Measurements from ENCODE around the gene CD36. TPM values are rescaled to one million over a fixed set of nuclear protein-coding genes. Genes with fewer than 3 reads are reported as not detected.

Gene CD36
- total RNA-seq = 100 to 1,000 TPM; 114 to 138 TPM
- polyA plus RNA-seq = 10 to 100 TPM in 1 of 2 donors, 1 to 10 TPM in 1; 4.4 to 12.8 TPM
- long read RNA-seq, donor 1, transcript CD36-202 (14 exons, 1,942 nt) = major isoform, 80 of 172 reads
- long read RNA-seq, donor 1, transcript CD36-214 (15 exons, 2,298 nt) = minor isoform, 48 of 172 reads
- long read RNA-seq, donor 1, partial matches to known transcripts = 20 of 172 reads
- long read RNA-seq, donor 1, other reads (novel, unspliced or antisense) = 23 of 172 reads
- long read RNA-seq, donor 2, transcript CD36-214 (15 exons, 2,298 nt) = major isoform, 15 of 52 reads
- long read RNA-seq, donor 2, transcript CD36-202 (14 exons, 1,942 nt) = minor isoform, 6 of 52 reads
- long read RNA-seq, donor 2, partial matches to known transcripts = 8 of 52 reads
- long read RNA-seq, donor 2, other reads (novel, unspliced or antisense) = 23 of 52 reads

- H3K9me3 ChIP-seq (ENCODE audit: control insufficient read depth, low read length) = no peaks in the 10 kb centered on the region
- H3K4me3 ChIP-seq (ENCODE audit: low read length in 2 of 2) = no peak within 1 kb of the TSS
- intact Hi-C loops (cut with DNase I) = no loop called here
- DNase-seq (no peak), ATAC-seq (ENCODE audit: low FRiP score) (peak; percentile 46)
- no peaks in the 10 kb centered on the region for H3K27me3 ChIP-seq (ENCODE audit: control insufficient read depth in 1 of 2, insufficient read depth in 2 of 2, low read length in 1 of 2)
- 95 to 96% methylated on average over 4 of the region's 4 CpGs for WGBS, 2 donors
- no peaks in the 10 kb centered on the region for H3K36me3 ChIP-seq (ENCODE audit: control insufficient read depth in 1 of 2, insufficient read depth in 2 of 2, low read length in 1 of 2)
- no peaks in the 10 kb centered on the region for H3K4me1 ChIP-seq (ENCODE audit: control insufficient read depth in 1 of 2, insufficient read depth in 2 of 2, low read length in 2 of 2)
- H3K27ac ChIP-seq (ENCODE audit: low read depth in 1 of 2, low read length in 2 of 2) = no peak within 1 kb of the TSS
Observed at GRCh38 chr7:80637911-80638765, at the start of gene CD36. TSS of gene CD36 (plus strand) at chr7:80638642. CDS start at chr7:80646741, 8,099 bp downstream.

GRCh38 chr7:80589631-80590030, 48.8 kb upstream of the CD36 start:
- no peak for DNase-seq

GRCh38 chr7:80591654-80592053, 46.8 kb upstream of the CD36 start:
- Histone ChIP-seq H3K27ac (ENCODE audit: low read depth in 1 of 2, low read length in 2 of 2) (no peak overlapping the region), H3K4me3 (ENCODE audit: low read length in 2 of 2) (no peak overlapping the region), H3K36me3 (ENCODE audit: control insufficient read depth in 1 of 2, insufficient read depth in 2 of 2, low read length in 1 of 2) (no peaks in the 10 kb centered on the region), H3K4me1 (ENCODE audit: control insufficient read depth in 1 of 2, insufficient read depth in 2 of 2, low read length in 2 of 2) (no peaks in the 10 kb centered on the region), H3K27me3 (ENCODE audit: control insufficient read depth in 1 of 2, insufficient read depth in 2 of 2, low read length in 1 of 2) (no peaks in the 10 kb centered on the region), H3K9me3 (ENCODE audit: control insufficient read depth, low read length) (no peaks in the 10 kb centered on the region)
- DNase-seq = no peak
- ATAC-seq (ENCODE audit: low FRiP score) = no peak
- 49 to 73% methylated on average over 1 of the region's 1 CpG for whole genome bisulfite sequencing, 2 donors
- intact Hi-C loops (cut with DNase I) = no loop called here

More at GRCh38 chr7:80589631-80590030, 48.8 kb upstream of the CD36 start:
- H3K4me1 ChIP-seq (ENCODE audit: control insufficient read depth in 1 of 2, insufficient read depth in 2 of 2, low read length in 2 of 2) = no peaks in the 10 kb centered on the region
- ATAC-seq (ENCODE audit: low FRiP score) = no peak
- no peaks in the 10 kb centered on the region for H3K36me3 ChIP-seq (ENCODE audit: control insufficient read depth in 1 of 2, insufficient read depth in 2 of 2, low read length in 1 of 2)
- intact Hi-C loops (cut with DNase I) = no loop called here
- H3K27me3 ChIP-seq (ENCODE audit: control insufficient read depth in 1 of 2, insufficient read depth in 2 of 2, low read length in 1 of 2) = no peaks in the 10 kb centered on the region
- H3K9me3 ChIP-seq (ENCODE audit: control insufficient read depth, low read length) = no peaks in the 10 kb centered on the region
- H3K4me3 ChIP-seq (ENCODE audit: low read length in 2 of 2) = no peak overlapping the region
- no peak overlapping the region for H3K27ac ChIP-seq (ENCODE audit: low read depth in 1 of 2, low read length in 2 of 2)
- WGBS, 2 donors = 28 to 67% methylated on average over 1 of the region's 1 CpG

- Histone ChIP-seq H3K4me1 (ENCODE audit: control insufficient read depth in 1 of 2, insufficient read depth in 2 of 2, low read length in 2 of 2) (no peaks in the 10 kb centered on the region), H3K27me3 (ENCODE audit: control insufficient read depth in 1 of 2, insufficient read depth in 2 of 2, low read length in 1 of 2) (no peaks in the 10 kb centered on the region), H3K4me3 (ENCODE audit: low read length in 2 of 2) (no peak overlapping the region), H3K36me3 (ENCODE audit: control insufficient read depth in 1 of 2, insufficient read depth in 2 of 2, low read length in 1 of 2) (no peaks in the 10 kb centered on the region), H3K27ac (ENCODE audit: low read depth in 1 of 2, low read length in 2 of 2) (no peak overlapping the region), H3K9me3 (ENCODE audit: control insufficient read depth, low read length) (no peaks in the 10 kb centered on the region)
- intact Hi-C loops (cut with DNase I) = no loop called here
- no peak for ATAC-seq (ENCODE audit: low FRiP score)
- DNase-seq = no peak
- WGBS, 2 donors = 49 to 55% methylated on average over 7 of the region's 7 CpGs
Observed at GRCh38 chr7:80593869-80594586, 44.4 kb upstream of the CD36 start.

GRCh38 chr7:80596933-80597517, 41.4 kb upstream of the CD36 start:
- Histone ChIP-seq H3K27ac (ENCODE audit: low read depth in 1 of 2, low read length in 2 of 2) (no peak overlapping the region), H3K27me3 (ENCODE audit: control insufficient read depth in 1 of 2, insufficient read depth in 2 of 2, low read length in 1 of 2) (no peaks in the 10 kb centered on the region), H3K36me3 (ENCODE audit: control insufficient read depth in 1 of 2, insufficient read depth in 2 of 2, low read length in 1 of 2) (no peaks in the 10 kb centered on the region), H3K9me3 (ENCODE audit: control insufficient read depth, low read length) (no peaks in the 10 kb centered on the region), H3K4me1 (ENCODE audit: control insufficient read depth in 1 of 2, insufficient read depth in 2 of 2, low read length in 2 of 2) (no peaks in the 10 kb centered on the region), H3K4me3 (ENCODE audit: low read length in 2 of 2) (no peak overlapping the region)
- 77 to 79% methylated on average over 4 of the region's 4 CpGs for WGBS, 2 donors
- ATAC-seq (ENCODE audit: low FRiP score) = no peak
- DNase-seq = no peak
- intact Hi-C loops (cut with DNase I) = no loop called here

GRCh38 chr7:80597875-80598274, 40.6 kb upstream of the CD36 start:
- ATAC-seq (ENCODE audit: low FRiP score) = no peak
- no peak overlapping the region for H3K4me3 ChIP-seq (ENCODE audit: low read length in 2 of 2)
- H3K27ac ChIP-seq (ENCODE audit: low read depth in 1 of 2, low read length in 2 of 2) = no peak overlapping the region
- H3K9me3 ChIP-seq (ENCODE audit: control insufficient read depth, low read length) = no peaks in the 10 kb centered on the region
- H3K36me3 ChIP-seq (ENCODE audit: control insufficient read depth in 1 of 2, insufficient read depth in 2 of 2, low read length in 1 of 2) = no peaks in the 10 kb centered on the region
- DNase-seq = no peak
- intact Hi-C loops (cut with DNase I) = no loop called here
- no peaks in the 10 kb centered on the region for H3K4me1 ChIP-seq (ENCODE audit: control insufficient read depth in 1 of 2, insufficient read depth in 2 of 2, low read length in 2 of 2)
- no peaks in the 10 kb centered on the region for H3K27me3 ChIP-seq (ENCODE audit: control insufficient read depth in 1 of 2, insufficient read depth in 2 of 2, low read length in 1 of 2)

- Histone ChIP-seq H3K36me3 (ENCODE audit: control insufficient read depth in 1 of 2, insufficient read depth in 2 of 2, low read length in 1 of 2) (no peaks in the 10 kb centered on the region), H3K4me1 (ENCODE audit: control insufficient read depth in 1 of 2, insufficient read depth in 2 of 2, low read length in 2 of 2) (no peaks in the 10 kb centered on the region), H3K27ac (ENCODE audit: low read depth in 1 of 2, low read length in 2 of 2) (no peak overlapping the region), H3K4me3 (ENCODE audit: low read length in 2 of 2) (no peak overlapping the region), H3K9me3 (ENCODE audit: control insufficient read depth, low read length) (no peaks in the 10 kb centered on the region), H3K27me3 (ENCODE audit: control insufficient read depth in 1 of 2, insufficient read depth in 2 of 2, low read length in 1 of 2) (no peaks in the 10 kb centered on the region)
- DNase-seq = no peak
- no peak for ATAC-seq (ENCODE audit: low FRiP score)
- 63 to 69% methylated on average over 2 of the region's 2 CpGs for WGBS, 2 donors
- intact Hi-C loops (cut with DNase I) = no loop called here
Observed at GRCh38 chr7:80600046-80600445, 38.4 kb upstream of the CD36 start.

- Histone ChIP-seq H3K9me3 (ENCODE audit: control insufficient read depth, low read length) (no peaks in the 10 kb centered on the region), H3K27ac (ENCODE audit: low read depth in 1 of 2, low read length in 2 of 2) (no peak overlapping the region), H3K27me3 (ENCODE audit: control insufficient read depth in 1 of 2, insufficient read depth in 2 of 2, low read length in 1 of 2) (no peaks in the 10 kb centered on the region), H3K4me1 (ENCODE audit: control insufficient read depth in 1 of 2, insufficient read depth in 2 of 2, low read length in 2 of 2) (no peaks in the 10 kb centered on the region), H3K4me3 (ENCODE audit: low read length in 2 of 2) (no peak overlapping the region), H3K36me3 (ENCODE audit: control insufficient read depth in 1 of 2, insufficient read depth in 2 of 2, low read length in 1 of 2) (no peaks in the 10 kb centered on the region)
- DNase-seq (no peak), ATAC-seq (ENCODE audit: low FRiP score) (no peak)
- 45 to 57% methylated on average over 4 of the region's 4 CpGs for WGBS, 2 donors
- intact Hi-C loops (cut with DNase I) = no loop called here
Observed at GRCh38 chr7:80601999-80602398, 36.4 kb upstream of the CD36 start.
